ENCODE data around the gene CCDC159. TPM values are rescaled to one million over a fixed set of nuclear protein-coding genes. Genes with fewer than 3 reads are reported as not detected.
"Not testable (repeated sequence)": the region's sequence is repeated elsewhere in the genome, so short reads cannot be mapped to it uniquely, and the experiment has no call there.

The CCDC159 gene, protein sequence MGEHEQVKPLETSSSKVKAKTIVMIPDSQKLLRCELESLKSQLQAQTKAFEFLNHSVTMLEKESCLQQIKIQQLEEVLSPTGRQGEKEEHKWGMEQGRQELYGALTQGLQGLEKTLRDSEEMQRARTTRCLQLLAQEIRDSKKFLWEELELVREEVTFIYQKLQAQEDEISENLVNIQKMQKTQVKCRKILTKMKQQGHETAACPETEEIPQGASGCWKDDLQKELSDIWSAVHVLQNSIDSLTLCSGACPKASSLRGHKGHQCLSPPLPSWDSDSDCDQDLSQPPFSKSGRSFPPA
- total RNA-seq: 8.2 and 21.6 TPM in 2 replicates

DNA sequence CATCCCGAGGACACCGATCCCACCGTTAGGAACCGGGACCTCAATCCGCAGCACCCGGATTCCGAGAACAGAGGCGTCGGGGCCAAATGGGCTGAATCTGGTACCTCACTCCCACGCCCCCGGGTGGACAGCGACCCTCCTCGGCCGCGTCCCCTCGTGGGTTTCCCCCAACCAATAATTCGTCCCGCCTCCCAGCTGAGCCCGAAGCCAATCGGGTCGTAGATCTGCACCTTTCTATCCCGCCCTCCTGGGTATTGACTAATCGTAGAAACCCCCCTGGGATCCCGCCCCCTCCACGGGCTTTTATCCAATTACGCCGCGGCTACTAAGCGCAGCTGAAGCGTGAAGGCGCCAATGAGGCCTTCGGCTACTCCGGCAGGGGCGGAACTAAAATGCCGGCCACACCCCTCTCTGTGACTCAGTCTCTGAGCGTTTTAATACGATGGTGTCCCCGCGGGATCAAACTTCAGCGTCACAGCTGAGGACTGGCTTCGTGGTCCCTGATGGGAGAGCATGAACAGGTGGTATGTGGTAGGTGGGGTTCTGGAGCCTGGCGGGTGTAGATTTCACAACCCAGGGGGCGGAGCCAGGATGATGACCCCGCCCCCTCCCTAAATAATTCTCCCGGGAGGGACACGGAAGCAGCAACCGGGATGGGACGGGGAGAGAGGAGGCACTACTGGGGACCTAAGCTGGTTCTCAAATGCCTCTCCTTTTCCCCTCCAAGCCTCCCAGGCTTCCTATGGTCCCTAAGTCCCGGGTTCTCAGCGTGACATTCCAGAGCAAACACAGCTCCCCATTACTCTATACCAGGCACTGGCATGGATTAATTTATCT lies at the start of gene CCDC159, which contains the start of gene TMEM205:
Gene CCDC159, plus strand, starts transcription at position 416 of the 837 bp plus-strand sequence. Its CDS starts 88 bp downstream, at position 504.
Gene TMEM205, minus strand, starts transcription at position 165 of the 837 bp plus-strand sequence. CDS start 649 bp downstream, outside the sequence.
- Histone ChIP-seq H3K4me3 (ENCODE audit: low read depth, low read length) (peak within 1 kb of the TSS; percentile 78), H3K27me3 (ENCODE audit: control insufficient read depth, insufficient read depth, low read length) (no peaks in the 10 kb centered on the region), H3K36me3 (ENCODE audit: control insufficient read depth, insufficient read depth, low read length) (peaks cover 1% of the 10 kb centered on the region)
- TF ChIP-seq, protein P1, sequence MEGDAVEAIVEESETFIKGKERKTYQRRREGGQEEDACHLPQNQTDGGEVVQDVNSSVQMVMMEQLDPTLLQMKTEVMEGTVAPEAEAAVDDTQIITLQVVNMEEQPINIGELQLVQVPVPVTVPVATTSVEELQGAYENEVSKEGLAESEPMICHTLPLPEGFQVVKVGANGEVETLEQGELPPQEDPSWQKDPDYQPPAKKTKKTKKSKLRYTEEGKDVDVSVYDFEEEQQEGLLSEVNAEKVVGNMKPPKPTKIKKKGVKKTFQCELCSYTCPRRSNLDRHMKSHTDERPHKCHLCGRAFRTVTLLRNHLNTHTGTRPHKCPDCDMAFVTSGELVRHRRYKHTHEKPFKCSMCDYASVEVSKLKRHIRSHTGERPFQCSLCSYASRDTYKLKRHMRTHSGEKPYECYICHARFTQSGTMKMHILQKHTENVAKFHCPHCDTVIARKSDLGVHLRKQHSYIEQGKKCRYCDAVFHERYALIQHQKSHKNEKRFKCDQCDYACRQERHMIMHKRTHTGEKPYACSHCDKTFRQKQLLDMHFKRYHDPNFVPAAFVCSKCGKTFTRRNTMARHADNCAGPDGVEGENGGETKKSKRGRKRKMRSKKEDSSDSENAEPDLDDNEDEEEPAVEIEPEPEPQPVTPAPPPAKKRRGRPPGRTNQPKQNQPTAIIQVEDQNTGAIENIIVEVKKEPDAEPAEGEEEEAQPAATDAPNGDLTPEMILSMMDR (IDR thresholded peaks at IDR 0.05; ENCODE audit: insufficient read depth, low read length, poor library complexity, severe bottlenecking): peak; percentile 8
- peak; percentile 96 for DNase-seq (ENCODE audit: low read depth)

DNA sequence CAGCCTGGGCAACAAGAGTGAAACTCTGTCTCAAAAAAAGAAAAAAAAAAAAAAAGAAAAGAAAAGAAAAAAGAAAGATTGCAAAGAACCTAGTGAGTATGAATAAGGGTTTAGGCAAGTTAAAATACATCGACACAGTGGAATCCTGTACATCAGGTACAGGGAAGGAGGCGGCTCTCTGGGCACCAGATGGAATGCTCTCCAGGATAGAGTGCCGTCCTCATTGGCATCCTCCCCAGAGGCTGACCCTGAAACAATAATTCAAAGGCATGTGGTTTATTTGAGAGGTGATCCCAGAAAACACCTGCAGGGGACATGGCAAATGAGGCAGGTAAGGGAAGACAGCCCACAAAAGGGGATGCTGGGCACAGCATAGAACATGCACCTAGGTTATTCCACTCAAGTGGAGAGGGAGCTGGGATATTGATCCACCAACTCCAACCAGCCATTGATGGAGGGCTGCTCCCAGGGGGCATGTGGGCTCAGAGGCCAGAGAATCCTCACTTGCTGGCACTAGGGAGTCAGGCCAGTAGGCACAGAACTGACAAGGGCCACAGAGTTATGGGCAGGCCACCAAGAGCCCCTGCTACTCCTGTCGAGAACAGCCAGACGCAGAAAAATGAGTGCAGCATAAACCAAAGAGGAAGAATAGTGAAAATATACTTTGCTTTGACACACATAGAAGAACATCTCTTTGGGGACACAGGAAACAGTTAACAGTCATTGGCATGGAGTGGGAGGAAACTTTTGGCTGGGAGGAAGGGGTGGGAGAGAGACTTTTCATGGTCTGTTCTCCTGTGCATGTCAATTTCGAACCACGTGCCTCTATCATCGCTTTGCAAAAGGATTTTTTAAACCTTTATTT lies 46.1 kb upstream of the CCDC159 start:
- no peak for DNase-seq (ENCODE audit: low read depth)
- no peak overlapping the region for H3K4me3 ChIP-seq (ENCODE audit: low read depth, low read length)
- no peaks in the 10 kb centered on the region for H3K27me3 ChIP-seq (ENCODE audit: control insufficient read depth, insufficient read depth, low read length)
- TF ChIP-seq, protein P1 (IDR thresholded peaks at IDR 0.05; ENCODE audit: insufficient read depth, low read length, poor library complexity, severe bottlenecking): no peak
- H3K36me3 ChIP-seq (ENCODE audit: control insufficient read depth, insufficient read depth, low read length): no peaks in the 10 kb centered on the region

DNA sequence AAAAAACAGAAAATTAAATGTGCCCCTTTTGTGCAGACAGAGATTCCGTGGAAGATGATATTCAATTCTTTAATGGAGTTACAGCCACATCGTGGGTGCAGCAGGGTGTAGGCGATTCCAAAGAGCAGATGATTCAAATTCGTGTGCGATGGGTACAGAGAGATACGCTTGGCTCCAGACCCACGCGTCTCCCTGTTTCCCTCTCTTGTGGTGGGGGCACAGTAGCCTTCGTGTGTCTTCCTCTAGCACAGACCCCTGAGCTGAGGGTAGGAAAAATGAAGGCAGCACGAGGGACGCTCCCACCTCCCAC lies 45.6 kb upstream of the CCDC159 start:
- TF ChIP-seq, protein P1 (IDR thresholded peaks at IDR 0.05; ENCODE audit: insufficient read depth, low read length, poor library complexity, severe bottlenecking): no peak
- DNase-seq (ENCODE audit: low read depth): no peak
- H3K4me3 ChIP-seq (ENCODE audit: low read depth, low read length): no peak overlapping the region
- no peaks in the 10 kb centered on the region for H3K36me3 ChIP-seq (ENCODE audit: control insufficient read depth, insufficient read depth, low read length)
- no peaks in the 10 kb centered on the region for H3K27me3 ChIP-seq (ENCODE audit: control insufficient read depth, insufficient read depth, low read length)

DNA sequence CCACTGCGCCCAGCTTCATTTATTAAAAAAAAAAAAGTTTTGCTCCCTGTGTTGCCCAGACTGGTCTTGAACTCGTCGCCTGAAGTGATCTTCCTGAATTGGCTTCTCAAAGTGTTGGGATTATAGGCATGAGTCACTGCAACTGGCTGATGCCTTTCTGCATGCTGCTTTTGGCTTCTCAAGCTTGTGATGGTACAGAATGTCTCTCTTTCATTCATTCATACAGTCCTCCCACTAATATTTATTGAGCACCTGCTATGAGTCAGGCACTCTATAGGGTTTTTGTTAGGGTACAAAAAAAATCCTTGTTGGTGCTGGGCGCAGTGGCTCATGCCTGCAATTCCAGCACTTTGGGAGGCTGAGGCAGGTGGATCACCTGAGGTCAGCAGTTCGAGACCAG lies 41.4 kb upstream of the CCDC159 start:
- Histone ChIP-seq H3K4me3 (ENCODE audit: low read depth, low read length) (no peak overlapping the region), H3K36me3 (ENCODE audit: control insufficient read depth, insufficient read depth, low read length) (no peaks in the 10 kb centered on the region), H3K27me3 (ENCODE audit: control insufficient read depth, insufficient read depth, low read length) (no peaks in the 10 kb centered on the region)
- TF ChIP-seq, protein P1 (IDR thresholded peaks at IDR 0.05; ENCODE audit: insufficient read depth, low read length, poor library complexity, severe bottlenecking): no peak
- no peak for DNase-seq (ENCODE audit: low read depth)

DNA sequence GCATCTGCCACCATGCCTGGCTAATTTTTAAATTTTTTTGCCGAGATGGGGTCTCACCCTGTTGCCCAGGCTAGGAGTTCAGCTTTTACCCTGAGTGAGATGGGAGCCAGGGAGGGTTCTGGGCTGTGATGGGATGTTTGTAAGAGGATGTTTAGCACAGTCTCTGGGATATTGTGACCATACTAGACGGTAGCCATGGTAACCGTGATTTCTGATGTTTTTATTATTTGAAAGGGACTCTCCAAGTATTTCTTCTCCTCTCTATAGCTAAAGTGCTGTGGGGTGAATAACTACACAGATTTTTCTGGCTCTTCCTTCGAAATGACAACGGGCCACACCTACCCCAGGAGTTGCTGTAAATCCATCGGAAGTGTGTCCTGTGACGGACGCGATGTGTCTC lies 40.0 kb upstream of the CCDC159 start:
- TF ChIP-seq, protein P1 (IDR thresholded peaks at IDR 0.05; ENCODE audit: insufficient read depth, low read length, poor library complexity, severe bottlenecking): no peak
- no peak for DNase-seq (ENCODE audit: low read depth)
- H3K36me3 ChIP-seq (ENCODE audit: control insufficient read depth, insufficient read depth, low read length): no peaks in the 10 kb centered on the region
- no peak overlapping the region for H3K4me3 ChIP-seq (ENCODE audit: low read depth, low read length)
- no peaks in the 10 kb centered on the region for H3K27me3 ChIP-seq (ENCODE audit: control insufficient read depth, insufficient read depth, low read length)

DNA sequence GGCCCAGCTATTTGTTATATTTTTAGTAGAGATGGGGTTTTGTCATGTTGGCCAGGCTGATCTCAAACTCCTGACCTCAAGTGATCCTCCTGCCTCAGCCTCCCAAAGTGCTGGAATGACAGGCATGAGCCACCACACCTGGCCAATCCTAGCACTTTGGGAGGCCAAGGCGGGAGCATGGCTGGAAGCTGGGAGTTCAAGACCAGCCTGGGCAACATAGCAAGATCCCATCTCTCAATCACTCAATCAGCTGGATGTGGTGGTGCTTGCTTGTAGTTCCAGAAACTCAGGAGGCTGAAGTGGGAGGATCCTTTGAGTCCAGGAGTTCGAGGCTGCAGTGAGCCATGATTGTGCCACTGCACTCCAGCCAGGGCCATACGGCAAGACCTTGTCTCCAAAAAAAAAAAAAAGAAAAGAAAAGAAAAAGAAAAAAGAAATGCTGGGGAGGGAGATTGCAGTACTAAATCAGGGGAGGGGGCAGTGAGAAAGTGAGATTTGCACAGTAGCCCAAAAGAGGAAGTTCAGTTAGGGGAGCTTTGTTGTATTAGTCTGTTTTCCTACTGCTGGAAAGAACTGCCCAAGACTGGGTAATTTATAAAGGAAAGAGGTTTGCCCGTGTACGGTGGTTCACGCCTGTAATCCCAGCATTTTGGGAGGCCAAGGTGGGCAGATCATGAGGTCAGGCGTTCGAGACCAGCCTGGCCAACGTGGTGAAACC lies 25.9 kb upstream of the CCDC159 start:
- not testable (repeated sequence) for H3K4me3 ChIP-seq (ENCODE audit: low read depth, low read length); DNase-seq (ENCODE audit: low read depth); H3K36me3 ChIP-seq (ENCODE audit: control insufficient read depth, insufficient read depth, low read length); H3K27me3 ChIP-seq (ENCODE audit: control insufficient read depth, insufficient read depth, low read length)
